GM18907 (cell line): ENCODE results near the gene PHLDA3.

Source experiments
- ATAC-seq: cut with Tn5 transposase; IDR thresholded peaks from one replicate; pipeline ENCODE4 v1.9.1; 2021; ENCODE audit warnings: mild to moderate bottlenecking, moderate library complexity; ENCODE audit not compliant: unreplicated experiment

PHLDA3 gene

DNA sequence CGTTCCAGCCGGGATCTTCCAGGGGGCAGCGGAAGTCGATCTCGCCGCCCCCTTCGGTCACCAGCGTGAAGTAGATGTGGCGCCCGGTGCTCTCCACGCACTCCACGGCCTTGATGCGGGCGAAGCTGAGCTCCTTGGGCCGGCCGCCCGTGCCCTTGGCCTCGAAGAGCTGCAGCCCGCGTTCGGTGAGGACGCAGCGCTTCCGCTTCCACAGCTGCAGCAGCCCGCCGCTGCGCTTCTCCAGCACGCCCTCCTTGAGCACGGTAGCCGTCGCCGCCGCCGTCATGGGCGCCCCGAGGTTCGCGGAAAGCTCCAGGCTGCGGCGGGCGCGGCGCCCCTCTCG is 516 bp downstream of the PHLDA3 start:
- peak; percentile 45 for ATAC-seq

DNA sequence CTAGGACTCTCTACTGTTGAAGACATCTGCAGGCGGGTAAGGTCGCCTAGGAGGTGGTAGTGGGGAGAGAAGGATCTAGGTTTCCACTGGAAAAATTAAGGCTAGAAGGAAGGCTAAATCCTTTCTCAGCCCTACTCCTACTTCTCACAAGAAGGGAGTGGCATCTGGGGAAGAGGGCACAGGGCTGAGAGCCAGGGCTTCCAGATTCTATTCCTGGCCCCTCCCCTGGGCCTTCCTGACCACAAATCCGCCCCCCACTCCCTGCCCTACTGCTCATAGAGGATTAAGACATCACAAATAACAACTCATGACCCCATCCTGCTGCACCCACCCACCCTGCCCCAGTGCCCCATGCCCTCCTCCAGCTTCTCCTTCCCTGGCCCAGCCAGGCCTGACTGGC is 2.5 kb downstream of the PHLDA3 start:
- no peak for ATAC-seq

DNA sequence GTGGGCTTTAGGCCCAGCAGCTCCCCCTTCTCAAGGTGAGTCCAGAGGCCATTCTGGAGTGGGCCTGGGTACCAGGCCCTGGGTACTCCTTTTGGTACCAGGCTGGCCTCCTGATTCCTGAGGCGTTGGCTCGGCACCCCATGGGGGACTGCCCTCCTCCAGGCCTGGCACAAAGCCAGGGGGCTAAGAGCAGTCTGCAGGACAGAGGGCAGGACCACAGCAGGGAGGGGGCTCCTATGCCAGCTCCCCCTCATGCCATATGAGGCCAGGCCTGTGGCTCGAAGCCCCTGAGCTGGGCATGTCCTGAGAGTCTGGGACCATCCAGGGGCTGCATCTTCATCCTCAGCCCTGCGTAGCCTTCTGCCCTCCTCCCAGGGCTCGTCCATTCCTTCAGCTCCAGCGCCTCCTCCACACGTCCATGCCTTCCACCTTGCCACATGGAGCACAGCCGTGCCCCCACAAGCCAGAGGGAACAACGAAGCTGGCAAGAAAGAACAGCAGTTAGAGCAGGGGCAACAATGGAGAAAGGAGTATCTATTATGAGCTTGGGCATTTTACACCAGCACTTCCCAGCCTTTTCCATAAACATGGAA is 3.2 kb downstream of the PHLDA3 start:
- no peak for ATAC-seq

DNA sequence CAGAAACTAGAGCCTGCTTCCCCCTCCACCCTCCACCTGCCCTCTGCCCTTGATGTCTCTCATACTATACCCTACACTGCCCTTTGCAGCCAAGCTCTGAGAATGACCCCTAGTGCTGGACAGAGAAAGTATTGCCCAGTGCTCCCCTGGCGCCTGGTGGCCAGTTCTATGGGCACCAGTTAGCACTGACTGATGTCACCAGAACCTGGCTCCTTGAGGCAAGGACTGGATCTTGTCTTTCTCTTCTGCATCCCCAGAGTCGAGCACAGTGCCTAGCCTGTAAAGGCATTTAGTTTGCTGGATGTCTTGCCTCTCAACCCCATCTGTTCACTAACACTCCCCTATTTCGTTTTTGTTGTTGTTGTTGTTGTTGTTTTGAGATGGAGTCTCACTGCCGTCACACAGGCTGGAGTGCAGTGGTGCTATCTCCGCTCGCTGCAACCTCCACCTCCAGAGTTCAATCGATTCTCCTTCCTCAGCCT is 5.9 kb downstream of the PHLDA3 start:
- ATAC-seq: no peak

DNA sequence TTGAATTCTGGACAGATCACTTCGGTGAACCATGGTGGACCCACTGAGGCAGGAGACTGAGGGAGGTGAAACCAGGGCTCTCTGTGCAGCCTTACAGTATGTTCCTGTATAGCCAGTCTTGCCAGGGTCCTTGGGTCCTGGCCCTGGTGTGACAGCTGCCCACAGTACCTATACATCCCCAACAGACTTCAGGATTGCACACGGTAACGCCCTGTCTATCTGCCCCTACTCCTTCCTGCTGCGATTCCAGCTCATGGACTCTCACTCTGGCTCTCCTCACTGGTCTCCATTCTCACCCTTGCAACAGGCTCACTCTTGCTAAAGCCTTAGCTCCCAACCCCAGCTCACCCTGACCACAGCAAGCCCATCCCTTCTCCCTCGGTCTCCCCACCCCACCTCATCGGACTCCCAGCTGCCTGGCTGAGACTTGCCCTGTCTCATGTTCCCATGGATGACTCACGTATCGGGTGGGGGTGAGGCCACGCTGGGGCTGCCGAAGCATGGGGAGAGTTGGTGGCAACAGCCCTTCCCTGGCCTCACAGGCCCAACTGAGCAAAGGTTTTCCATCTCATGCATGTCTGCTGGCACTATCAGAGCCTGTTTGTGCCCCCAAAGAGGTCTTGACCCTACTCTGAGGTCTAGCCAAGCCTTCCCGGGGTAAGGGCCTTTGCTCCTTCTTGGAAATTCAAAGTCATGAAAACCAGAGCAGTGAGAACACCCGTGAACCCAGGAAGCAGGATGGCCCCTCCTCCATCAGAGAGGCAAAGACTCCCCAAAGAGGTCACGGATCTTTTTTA is 7.1 kb downstream of the PHLDA3 start:
- ATAC-seq: no peak

DNA sequence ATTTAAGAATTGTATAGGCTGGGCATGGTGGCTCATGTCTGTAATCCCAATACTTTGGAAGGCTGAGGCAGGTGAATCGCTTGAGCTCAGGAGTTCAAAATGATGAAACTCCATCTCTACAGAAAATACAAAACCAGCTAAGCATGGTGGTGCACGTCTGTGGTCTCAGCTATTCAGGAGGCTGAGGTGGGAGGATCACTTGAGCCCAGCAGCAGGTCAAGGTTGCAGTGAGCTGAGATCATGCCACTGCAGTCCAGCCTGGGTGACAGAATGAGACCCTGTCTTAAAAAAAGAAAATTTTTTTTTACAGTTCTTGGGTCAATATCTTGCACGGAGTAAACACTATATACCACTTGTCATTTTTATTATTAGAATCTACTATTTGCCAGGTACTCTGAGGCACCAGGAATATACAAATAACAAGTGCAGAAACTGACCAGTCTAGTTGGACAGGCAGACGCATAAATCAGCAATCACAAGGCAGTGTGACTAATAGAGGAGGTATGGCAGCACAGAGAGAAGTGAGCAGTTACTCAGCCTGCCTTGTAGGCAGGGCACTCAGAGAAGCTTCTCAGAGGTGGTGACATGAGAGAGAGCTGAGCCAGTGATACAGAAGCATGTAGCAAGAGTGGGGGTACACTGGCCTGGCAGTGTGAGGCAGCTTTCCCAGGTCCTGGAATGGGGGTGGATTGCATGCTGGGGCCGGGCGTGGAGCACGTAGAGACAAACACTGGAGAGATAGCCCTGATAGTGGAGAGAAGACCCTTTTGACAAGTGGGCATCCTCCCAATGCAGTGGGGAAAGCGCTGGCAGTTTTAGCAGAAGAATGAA is 8.0 kb downstream of the PHLDA3 start:
- ATAC-seq: no peak

DNA sequence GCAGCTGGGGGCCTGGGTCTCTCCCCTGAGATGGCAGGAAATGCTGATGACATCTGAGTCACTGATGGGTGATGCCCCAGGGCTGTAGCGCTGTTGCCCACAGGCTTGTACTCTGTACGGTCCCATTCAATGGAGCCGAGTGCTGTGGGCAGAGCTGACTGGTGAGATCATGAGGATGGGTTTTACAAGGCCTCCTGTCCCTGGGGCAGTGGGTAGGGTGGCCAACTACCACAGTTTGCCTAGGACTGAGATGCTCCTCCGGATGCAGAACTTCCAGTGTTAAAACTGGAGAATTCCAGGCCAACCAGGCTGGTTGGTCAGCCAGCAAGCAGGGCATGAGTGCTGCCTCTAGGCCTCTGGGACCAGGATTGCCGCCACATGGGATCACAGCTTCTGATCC is 9.2 kb downstream of the PHLDA3 start:
- ATAC-seq: no peak

DNA sequence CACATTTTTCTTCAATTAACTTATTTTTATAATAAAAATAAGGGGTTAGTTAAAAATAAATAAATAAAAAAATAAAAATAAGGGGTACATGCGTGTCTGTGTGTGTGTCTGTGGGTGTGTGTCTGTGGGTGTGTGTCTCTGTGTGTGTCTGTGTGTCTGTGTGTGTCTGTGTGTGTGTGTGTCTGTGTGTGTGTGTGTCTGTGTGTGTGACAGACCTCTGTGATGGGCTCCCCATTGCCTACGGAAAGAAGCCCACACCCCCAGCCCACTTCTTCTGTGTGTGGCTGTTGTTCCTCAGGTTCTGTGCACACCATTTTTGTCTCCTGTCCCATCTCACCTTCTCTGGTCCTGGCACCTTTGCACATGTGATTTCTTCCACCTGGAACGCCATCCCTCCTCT is 9.9 kb downstream of the PHLDA3 start:
- ATAC-seq: no peak

DNA sequence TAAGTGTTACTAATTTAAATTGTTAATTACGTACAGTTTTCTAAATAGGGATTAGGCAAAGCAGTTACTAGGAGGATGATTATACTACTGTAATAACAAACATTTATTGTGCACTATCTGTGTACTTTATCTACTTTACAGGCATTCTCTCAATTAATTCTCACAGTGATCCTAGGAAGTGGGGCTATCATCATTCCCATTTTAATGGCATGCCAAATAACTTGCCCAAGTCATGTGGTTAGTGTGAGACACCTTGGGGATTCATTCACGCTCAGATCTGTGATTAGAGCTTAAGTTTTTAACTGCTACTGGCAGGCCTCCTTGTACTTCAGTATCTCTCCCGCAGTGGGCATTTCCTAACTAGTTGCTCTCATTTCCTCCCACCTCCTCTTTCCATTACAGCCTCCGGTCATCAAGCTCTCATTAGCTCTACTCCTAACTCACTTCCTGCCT is 11.5 kb downstream of the PHLDA3 start:
- no peak for ATAC-seq

DNA sequence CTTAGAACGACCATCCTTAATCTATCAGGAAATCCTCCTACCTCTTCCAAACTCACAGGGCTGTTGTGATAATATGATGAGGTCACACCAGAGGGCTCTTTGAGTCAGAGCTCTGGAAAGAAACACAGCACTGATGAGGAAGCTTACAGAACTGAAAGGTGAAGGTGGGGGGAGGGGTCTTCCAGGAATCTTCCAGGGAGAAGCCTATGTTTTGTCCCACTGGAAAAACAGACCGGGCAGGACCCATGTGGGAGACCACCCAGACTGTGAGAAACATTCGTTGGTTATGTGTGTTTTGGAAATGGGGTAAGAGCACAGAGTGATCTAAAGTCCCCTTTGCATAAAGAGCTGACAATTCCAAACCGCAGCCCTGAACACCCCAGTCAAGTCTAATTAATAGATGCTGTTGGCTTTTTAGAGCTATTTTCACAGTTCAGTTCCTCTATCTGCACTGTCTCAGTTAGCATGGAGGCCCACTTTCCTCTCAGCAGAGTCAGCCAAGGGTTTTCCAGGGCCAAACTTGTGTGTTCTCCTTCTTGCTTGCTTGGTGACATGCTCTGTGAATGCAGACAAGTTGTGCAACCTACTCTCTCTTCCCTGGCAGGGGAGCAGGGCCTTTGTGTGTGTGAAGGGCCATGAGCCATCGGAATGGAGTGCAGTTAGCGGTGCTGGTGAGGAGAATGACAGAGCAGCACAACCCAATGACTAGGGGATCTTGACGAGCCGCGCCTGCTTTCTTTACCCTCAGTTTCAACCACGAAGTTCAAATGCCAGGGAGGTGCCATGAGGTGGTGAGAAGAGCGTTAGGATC is 12.3 kb downstream of the PHLDA3 start:
- no peak for ATAC-seq

DNA sequence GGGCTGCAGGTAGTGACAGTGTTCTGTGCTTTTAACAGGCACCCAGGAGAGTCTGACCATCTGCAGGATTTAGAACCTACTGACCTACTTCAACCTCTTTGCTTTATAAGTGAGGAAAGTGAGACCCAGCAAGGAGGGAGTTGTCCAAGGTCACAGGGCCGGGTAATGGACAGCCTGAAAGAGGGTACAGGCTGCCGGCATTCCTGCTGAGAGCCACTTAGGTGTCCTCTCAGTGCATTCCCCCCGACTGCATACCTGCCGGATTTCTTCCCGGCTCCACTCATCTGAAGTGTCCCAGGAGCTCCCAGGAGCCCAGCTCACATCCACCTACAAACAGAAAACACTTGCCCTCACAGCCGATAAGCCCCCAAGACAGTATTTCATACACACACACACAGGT is 13.9 kb downstream of the PHLDA3 start:
- ATAC-seq: no peak

DNA sequence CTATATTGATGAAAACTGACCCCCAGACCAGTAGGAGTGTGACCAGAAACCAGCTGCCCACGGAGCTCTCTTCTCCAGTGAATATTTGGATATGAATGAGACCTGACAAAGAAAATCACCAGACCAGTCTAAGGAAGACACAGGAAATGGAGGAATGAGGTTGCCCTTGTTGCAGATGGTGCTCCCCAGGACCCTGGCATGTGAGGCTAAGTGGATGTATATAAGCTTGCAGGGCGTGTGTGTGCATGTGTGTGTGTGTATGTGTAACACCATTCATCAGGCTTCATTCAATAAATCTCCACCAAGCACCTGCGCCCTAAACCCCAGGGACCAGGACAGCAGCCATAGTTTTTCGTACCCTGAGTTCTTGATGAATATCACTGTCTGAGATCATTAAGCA is 14.4 kb downstream of the PHLDA3 start:
- ATAC-seq: no peak

DNA sequence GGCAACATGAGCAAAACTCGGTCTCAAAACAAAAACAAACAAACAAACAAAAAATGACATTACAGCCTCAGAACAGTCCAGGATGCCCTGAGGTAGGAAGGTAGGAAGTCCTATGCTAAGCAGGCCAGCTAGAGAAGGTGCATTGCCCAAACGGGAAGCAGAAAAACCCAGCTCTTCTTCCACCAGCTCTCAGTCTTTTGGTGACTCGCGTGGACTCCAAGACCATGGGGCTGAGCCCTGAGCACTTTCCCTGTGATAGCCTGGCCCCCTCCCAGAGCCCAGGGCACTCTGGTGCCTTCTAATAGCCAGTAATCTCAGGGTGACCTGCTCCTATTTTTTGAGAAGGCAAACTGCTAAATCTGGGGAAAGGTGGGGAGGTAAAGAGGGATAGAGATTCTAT is 16.1 kb downstream of the PHLDA3 start:
- ATAC-seq: no peak

DNA sequence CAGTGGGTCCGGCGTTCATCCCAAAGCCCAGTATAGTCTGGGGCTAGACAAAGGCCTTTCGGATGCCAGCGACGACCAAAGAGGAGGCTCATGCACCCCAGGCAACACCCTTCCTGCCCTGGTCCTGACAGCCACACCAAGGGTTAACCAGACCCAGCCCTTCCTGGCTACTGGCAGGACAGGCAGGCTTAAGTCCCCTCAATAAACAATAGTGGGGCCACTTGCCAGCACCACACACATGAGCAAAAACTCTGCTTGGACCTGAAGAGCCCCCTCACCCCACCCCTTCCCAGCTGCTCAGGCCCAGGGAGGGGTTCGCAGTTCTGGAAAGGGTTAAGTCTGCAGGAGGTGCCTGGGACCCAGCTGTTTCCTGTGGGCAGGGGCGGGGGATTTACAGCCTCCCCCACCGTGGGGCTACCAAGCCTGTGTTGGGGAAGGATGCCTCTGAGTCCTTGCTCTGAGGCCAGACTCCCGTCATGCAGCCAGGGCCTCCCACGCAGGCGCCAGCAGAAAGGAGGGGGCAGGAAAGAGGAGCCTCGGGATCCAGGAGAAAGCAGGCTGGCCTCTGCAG is 18.2 kb downstream of the PHLDA3 start:
- no peak for ATAC-seq

DNA sequence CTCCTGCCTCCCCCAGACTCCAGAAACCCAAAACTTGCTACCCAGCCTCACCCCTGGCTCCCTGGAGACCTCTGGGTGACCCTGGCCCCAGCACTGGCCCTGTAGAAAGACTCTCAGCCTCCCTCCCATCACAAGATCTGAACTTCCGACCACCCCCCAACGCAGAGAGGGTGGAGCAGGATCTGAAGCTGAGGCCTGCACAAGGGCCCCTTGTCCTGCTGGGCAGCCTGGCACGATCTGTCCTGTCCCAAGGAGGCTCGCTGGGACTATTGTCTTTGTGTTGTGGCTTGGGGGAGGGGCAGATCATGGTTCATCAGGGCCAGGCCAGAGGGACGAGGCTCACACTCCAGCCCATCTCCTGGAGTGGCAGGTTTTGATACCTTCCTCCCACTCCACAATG is 20.0 kb downstream of the PHLDA3 start:
- ATAC-seq: no peak

DNA sequence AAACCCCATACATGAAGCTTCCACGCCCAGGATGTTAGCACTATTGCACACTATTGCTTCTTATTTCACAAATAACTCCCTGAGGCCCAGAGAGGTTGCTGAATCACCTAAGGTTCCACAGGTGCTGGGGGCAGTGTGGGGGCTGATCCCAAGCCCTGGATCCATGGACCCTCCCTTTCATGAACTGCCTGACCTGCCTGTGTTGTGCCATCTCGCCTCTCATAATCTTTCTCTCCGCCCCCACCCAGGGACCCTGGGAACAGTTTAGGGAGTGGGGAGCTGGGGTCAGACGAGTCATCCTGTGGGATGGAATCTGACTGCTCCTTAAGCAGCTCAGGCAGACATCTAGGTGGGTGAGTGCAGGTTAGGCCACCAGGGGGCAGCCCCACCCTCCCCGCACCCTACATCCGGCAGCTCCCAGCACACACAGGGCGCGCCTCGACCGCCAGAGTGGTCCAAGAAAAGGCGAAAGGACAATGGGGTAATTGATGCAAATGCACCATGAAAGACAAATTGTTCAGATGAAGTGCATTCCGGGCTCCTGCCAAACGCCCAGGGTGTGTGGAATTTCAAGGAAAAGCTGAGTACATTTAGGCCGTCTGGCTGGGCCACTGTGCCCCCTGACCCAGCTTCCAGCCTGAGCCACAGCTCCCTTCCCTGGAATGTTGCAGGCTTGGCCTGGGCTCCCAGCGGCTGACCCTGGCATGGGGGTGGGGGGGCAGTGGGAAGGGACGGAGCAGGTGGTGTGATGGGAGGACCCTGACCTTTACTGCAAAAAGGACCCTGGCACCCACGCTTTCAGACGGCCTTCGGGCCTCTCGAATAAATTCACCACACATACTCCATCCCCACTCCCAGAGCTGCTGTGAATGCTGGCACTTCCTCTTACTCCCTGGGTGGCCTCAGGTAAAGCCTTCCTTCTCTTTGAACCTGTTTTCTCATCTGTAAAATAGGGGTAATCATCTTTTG is 20.8 kb downstream of the PHLDA3 start:
- ATAC-seq: peak; percentile 73

DNA sequence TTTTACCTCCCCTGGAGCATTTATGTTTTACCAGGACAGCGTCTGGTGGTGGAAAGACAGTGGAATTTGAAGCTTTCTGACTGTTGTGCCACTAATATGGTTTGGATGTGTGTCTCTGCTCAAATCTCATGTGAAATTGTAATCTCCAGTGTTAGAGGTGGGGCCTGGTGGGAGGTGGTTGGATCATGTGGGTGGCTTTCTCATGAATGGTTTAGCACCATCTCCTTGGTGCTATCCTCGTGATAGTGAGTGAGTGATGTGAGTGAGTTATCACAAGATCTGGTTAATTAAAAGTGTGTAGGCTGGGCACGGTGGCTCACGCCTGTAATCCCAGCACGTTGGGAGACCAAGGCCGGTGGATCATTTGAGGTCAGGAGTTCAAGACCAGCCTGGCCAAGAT is 23.7 kb downstream of the PHLDA3 start:
- ATAC-seq: no peak

DNA sequence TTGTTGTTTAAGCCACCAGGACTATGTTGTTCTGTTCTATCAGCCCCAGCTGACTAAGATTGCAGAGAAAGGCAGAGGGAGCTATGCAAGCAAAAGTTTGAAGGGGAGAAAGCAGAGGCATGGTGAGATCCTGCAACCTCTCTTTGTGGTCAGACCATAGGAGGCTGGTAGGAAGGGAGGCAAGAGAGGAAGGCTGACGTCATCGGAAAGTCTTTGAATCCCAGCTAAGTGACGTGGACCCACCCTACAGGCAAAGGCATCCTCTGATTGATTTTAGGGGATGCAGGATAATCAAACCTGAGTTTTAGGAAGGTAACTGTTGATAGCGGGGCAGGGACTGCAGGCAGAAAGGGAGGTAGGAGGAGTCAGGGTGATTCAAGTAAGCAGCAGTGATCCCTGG is 24.2 kb downstream of the PHLDA3 start:
- no peak for ATAC-seq

DNA sequence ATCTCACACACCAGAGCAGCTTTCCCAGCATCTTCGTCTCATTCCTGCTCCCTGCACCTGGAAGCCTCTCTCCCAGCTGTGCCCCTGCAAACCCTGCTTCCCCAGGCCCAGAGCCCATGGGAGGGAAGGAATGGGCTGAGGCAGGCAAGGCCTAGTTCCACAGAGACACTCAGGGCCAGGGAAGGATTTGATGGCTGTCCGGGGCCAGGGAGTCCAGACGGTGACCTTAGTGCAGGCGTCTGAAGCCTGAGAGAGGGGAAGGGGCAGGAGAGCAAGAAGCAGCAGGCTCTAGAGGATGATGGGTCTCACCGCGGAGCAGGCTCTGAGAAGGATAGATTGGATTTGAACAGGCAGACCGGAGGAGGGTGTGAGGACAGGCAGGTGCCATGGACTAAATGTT is 25.2 kb downstream of the PHLDA3 start:
- no peak for ATAC-seq

DNA sequence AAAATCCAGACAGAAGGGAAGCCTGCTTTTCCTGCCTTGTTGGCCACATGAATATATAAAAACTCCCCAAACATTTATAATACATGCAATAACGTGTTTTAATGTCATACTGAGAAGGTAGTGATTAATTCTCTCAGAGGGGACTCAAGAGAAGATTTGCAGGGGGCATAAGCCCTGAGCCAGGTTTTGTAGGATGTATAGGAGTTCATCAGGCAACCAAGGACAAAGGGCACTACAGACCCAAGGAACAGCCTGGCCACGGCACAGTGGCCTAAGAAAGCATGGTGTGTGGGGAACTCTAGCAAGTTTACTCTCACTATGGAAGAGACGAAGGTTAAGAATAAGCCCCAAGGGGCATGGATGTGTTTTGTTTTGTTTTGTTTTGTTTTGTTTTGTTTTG is 32.0 kb downstream of the PHLDA3 start:
- ATAC-seq: no peak
